ENCODE measurements around the gene SCN9A.

SCN9A gene

GRCh38 chr2:166197446-166197845, 178.3 kb downstream of the SCN9A start:
- TF ChIP-seq POLR2AphosphoS5 (IDR thresholded peaks at IDR 0.05; ENCODE audit: low read depth, low read length): no peak
- no peak for TF ChIP-seq SIN3A (IDR thresholded peaks at IDR 0.05; ENCODE audit: borderline replicate concordance, insufficient read depth, low read length)
- no peak for TF ChIP-seq TAF1 (IDR thresholded peaks at IDR 0.05; ENCODE audit: borderline replicate concordance, insufficient read depth, low read length)
- TF ChIP-seq FOXP2 (optimal IDR thresholded peaks at IDR 0.05; ENCODE audit: borderline replicate concordance, extremely low read depth, extremely low read length, insufficient read depth): no peak
- TF ChIP-seq REST (IDR thresholded peaks at IDR 0.05; ENCODE audit: insufficient read depth in 1 of 2, low read depth in 2 of 2, low read length in 2 of 2): no peak

- no peak for TF ChIP-seq REST (IDR thresholded peaks at IDR 0.05; ENCODE audit: insufficient read depth in 1 of 2, low read depth in 2 of 2, low read length in 2 of 2)
- no peak for TF ChIP-seq SIN3A (IDR thresholded peaks at IDR 0.05; ENCODE audit: borderline replicate concordance, insufficient read depth, low read length)
- no peak for TF ChIP-seq FOXP2 (optimal IDR thresholded peaks at IDR 0.05; ENCODE audit: borderline replicate concordance, extremely low read depth, extremely low read length, insufficient read depth)
- no peak for TF ChIP-seq POLR2AphosphoS5 (IDR thresholded peaks at IDR 0.05; ENCODE audit: low read depth, low read length)
- TF ChIP-seq TAF1 (IDR thresholded peaks at IDR 0.05; ENCODE audit: borderline replicate concordance, insufficient read depth, low read length): no peak
Observed at GRCh38 chr2:166193407-166193806, 182.3 kb downstream of the SCN9A start.

- no peak for TF ChIP-seq SIN3A (IDR thresholded peaks at IDR 0.05; ENCODE audit: borderline replicate concordance, insufficient read depth, low read length)
- TF ChIP-seq FOXP2 (optimal IDR thresholded peaks at IDR 0.05; ENCODE audit: borderline replicate concordance, extremely low read depth, extremely low read length, insufficient read depth): no peak
- no peak for TF ChIP-seq REST (IDR thresholded peaks at IDR 0.05; ENCODE audit: insufficient read depth in 1 of 2, low read depth in 2 of 2, low read length in 2 of 2)
- no peak for TF ChIP-seq TAF1 (IDR thresholded peaks at IDR 0.05; ENCODE audit: borderline replicate concordance, insufficient read depth, low read length)
- no peak for TF ChIP-seq POLR2AphosphoS5 (IDR thresholded peaks at IDR 0.05; ENCODE audit: low read depth, low read length)
Observed at GRCh38 chr2:166188084-166188483, 187.7 kb downstream of the SCN9A start.

- no peak for TF ChIP-seq TAF1 (IDR thresholded peaks at IDR 0.05; ENCODE audit: borderline replicate concordance, insufficient read depth, low read length)
- no peak for TF ChIP-seq SIN3A (IDR thresholded peaks at IDR 0.05; ENCODE audit: borderline replicate concordance, insufficient read depth, low read length)
- no peak for TF ChIP-seq FOXP2 (optimal IDR thresholded peaks at IDR 0.05; ENCODE audit: borderline replicate concordance, extremely low read depth, extremely low read length, insufficient read depth)
- TF ChIP-seq REST (IDR thresholded peaks at IDR 0.05; ENCODE audit: insufficient read depth in 1 of 2, low read depth in 2 of 2, low read length in 2 of 2): no peak
- no peak for TF ChIP-seq POLR2AphosphoS5 (IDR thresholded peaks at IDR 0.05; ENCODE audit: low read depth, low read length)
Observed at GRCh38 chr2:166184789-166185188, 191.0 kb downstream of the SCN9A start.

- no peak for TF ChIP-seq POLR2AphosphoS5 (IDR thresholded peaks at IDR 0.05; ENCODE audit: low read depth, low read length)
- TF ChIP-seq REST (IDR thresholded peaks at IDR 0.05; ENCODE audit: insufficient read depth in 1 of 2, low read depth in 2 of 2, low read length in 2 of 2): no peak
- TF ChIP-seq SIN3A (IDR thresholded peaks at IDR 0.05; ENCODE audit: borderline replicate concordance, insufficient read depth, low read length): no peak
- TF ChIP-seq TAF1 (IDR thresholded peaks at IDR 0.05; ENCODE audit: borderline replicate concordance, insufficient read depth, low read length): no peak
- no peak for TF ChIP-seq FOXP2 (optimal IDR thresholded peaks at IDR 0.05; ENCODE audit: borderline replicate concordance, extremely low read depth, extremely low read length, insufficient read depth)
Observed at GRCh38 chr2:166181813-166182154, 194.0 kb downstream of the SCN9A start.
